ENCODE data around the gene LSS. TPM values are rescaled to one million over a fixed set of nuclear protein-coding genes. Genes with fewer than 3 reads are reported as not detected.

The LSS gene
- total RNA-seq, 1 donor from 2014 or later = 26.7 TPM

DNA sequence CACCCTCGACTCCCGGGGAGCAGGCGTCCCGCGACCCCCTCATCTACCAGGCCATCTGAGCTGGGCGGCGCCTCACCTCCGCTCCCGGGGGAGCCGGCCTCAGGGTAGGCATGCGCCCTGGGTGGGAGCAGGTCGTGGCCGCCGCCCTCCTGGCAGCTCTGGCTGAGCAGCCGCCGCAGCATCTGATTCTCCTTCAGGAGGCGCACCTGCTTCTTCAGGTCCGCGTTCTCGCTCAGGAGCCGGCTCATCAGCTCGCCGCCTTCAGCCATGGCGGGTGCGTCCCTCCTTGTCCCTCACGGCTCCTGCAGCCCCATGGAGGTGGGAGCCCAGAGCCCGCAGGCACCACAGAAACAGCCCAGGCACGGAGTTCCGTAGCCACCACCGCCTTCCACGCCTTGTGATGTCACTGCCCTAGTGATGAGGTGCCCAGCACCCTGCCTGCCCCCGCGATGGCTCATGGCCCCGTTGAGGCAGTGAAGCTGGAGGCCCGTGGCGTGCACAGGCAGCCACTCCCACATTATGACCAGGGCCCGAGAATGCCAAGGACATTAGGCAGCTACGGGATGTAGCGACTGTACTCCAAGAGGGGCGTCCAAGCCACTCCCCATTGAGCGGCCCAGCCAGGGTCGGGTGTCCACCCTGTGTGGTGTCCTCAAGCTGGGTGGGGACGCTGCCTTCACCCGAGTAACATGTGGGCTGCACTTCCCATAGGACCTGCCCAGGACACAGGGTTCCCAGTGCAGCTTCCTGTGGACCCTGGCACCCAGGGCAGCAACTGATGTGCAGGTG is 45.8 kb downstream of the LSS start:
- no peaks in the 10 kb centered on the region for H3K27me3 ChIP-seq
- no peaks in the 10 kb centered on the region for H3K36me3 ChIP-seq
- peaks cover 2% of the 10 kb centered on the region for H4K20me1 ChIP-seq (ENCODE audit: low read depth)
- Mint-ChIP-seq H3K36me3 (peaks cover 11% of the 10 kb centered on the region), H3K27ac (no peak overlapping the region), H3K9me3 (peaks cover 2% of the 10 kb centered on the region), H3K4me3 (peak overlapping the region; percentile 75), H3K27me3 (ENCODE audit: insufficient read depth, low read depth) (no peaks in the 10 kb centered on the region), H3K4me1 (peaks cover 19% of the 10 kb centered on the region)
- peaks cover 8% of the 10 kb centered on the region for H3F3A ChIP-seq (ENCODE audit: low read depth)
- H3K4me1 ChIP-seq = peaks cover 5% of the 10 kb centered on the region
- H3K4me3 ChIP-seq = no peak overlapping the region
- H3K9ac ChIP-seq = no peak overlapping the region
- DNase-seq (ENCODE audit: low spot score) = no peak
- no peak overlapping the region for H3K4me2 ChIP-seq
- H2AFZ ChIP-seq (replicated peaks) = no peak overlapping the region
- H3K79me2 ChIP-seq (ENCODE audit: low read depth) = peaks cover 4% of the 10 kb centered on the region
- no peaks in the 10 kb centered on the region for H3K9me3 ChIP-seq (ENCODE audit: low read depth)
- TF ChIP-seq CTCF (IDR thresholded peaks at IDR 0.05) (no peak), EZH2phosphoT487 (IDR thresholded peaks at IDR 0.05) (no peak), EZH2 (IDR thresholded peaks at IDR 0.05) (no peak)
- H3K27ac ChIP-seq = no peak overlapping the region

- Histone ChIP-seq H3K4me3 (no peak overlapping the region), H2AFZ (replicated peaks) (no peak overlapping the region), H3K4me1 (peaks cover 5% of the 10 kb centered on the region), H3F3A (ENCODE audit: low read depth) (peaks cover 8% of the 10 kb centered on the region), H3K9me3 (ENCODE audit: low read depth) (no peaks in the 10 kb centered on the region), H3K9ac (no peak overlapping the region), H3K36me3 (no peaks in the 10 kb centered on the region), H3K27me3 (no peaks in the 10 kb centered on the region), H4K20me1 (ENCODE audit: low read depth) (peaks cover 2% of the 10 kb centered on the region), H3K79me2 (ENCODE audit: low read depth) (peaks cover 11% of the 10 kb centered on the region), H3K27ac (no peak overlapping the region), H3K4me2 (no peak overlapping the region)
- Mint-ChIP-seq H3K36me3 (peaks cover 10% of the 10 kb centered on the region), H3K4me3 (peak overlapping the region; percentile 57), H3K27ac (no peak overlapping the region), H3K4me1 (peaks cover 13% of the 10 kb centered on the region), H3K27me3 (ENCODE audit: insufficient read depth, low read depth) (no peaks in the 10 kb centered on the region), H3K9me3 (peaks cover 9% of the 10 kb centered on the region)
- TF ChIP-seq EZH2 (IDR thresholded peaks at IDR 0.05) (no peak), EZH2phosphoT487 (IDR thresholded peaks at IDR 0.05) (no peak), CTCF (IDR thresholded peaks at IDR 0.05) (no peak)
- DNase-seq (ENCODE audit: low spot score) = no peak
Observed at GRCh38 chr21:46181953-46182547, 46.5 kb downstream of the LSS start.

GRCh38 chr21:46181436-46181835 is 47.1 kb downstream of the LSS start:
- H3K4me2 ChIP-seq = no peak overlapping the region
- Mint-ChIP-seq H3K27me3 (ENCODE audit: insufficient read depth, low read depth) (no peaks in the 10 kb centered on the region), H3K4me3 (no peak overlapping the region), H3K36me3 (peaks cover 9% of the 10 kb centered on the region), H3K9me3 (peaks cover 14% of the 10 kb centered on the region), H3K27ac (no peak overlapping the region), H3K4me1 (peaks cover 11% of the 10 kb centered on the region)
- peaks cover 17% of the 10 kb centered on the region for H3K79me2 ChIP-seq (ENCODE audit: low read depth)
- TF ChIP-seq CTCF (IDR thresholded peaks at IDR 0.05) (no peak), EZH2phosphoT487 (IDR thresholded peaks at IDR 0.05) (no peak), EZH2 (IDR thresholded peaks at IDR 0.05) (no peak)
- peaks cover 2% of the 10 kb centered on the region for H4K20me1 ChIP-seq (ENCODE audit: low read depth)
- H3K9me3 ChIP-seq (ENCODE audit: low read depth) = no peaks in the 10 kb centered on the region
- no peak overlapping the region for H3K4me3 ChIP-seq
- H3F3A ChIP-seq (ENCODE audit: low read depth) = peaks cover 8% of the 10 kb centered on the region
- no peak for DNase-seq (ENCODE audit: low spot score)
- no peaks in the 10 kb centered on the region for H3K36me3 ChIP-seq
- H3K27ac ChIP-seq = no peak overlapping the region
- H3K27me3 ChIP-seq = no peaks in the 10 kb centered on the region
- peaks cover 5% of the 10 kb centered on the region for H3K4me1 ChIP-seq
- no peak overlapping the region for H2AFZ ChIP-seq (replicated peaks)
- H3K9ac ChIP-seq = no peak overlapping the region

Measured in neural progenitor cell (in vitro differentiated cells).